NCI-H1105 (cell line): ENCODE data around the gene LLGL1.

Source experiments
- DNase-seq: peaks from one replicate; lab custom pipeline; 2025; lab: John Stamatoyannopoulos, UW

LLGL1 gene

DNA sequence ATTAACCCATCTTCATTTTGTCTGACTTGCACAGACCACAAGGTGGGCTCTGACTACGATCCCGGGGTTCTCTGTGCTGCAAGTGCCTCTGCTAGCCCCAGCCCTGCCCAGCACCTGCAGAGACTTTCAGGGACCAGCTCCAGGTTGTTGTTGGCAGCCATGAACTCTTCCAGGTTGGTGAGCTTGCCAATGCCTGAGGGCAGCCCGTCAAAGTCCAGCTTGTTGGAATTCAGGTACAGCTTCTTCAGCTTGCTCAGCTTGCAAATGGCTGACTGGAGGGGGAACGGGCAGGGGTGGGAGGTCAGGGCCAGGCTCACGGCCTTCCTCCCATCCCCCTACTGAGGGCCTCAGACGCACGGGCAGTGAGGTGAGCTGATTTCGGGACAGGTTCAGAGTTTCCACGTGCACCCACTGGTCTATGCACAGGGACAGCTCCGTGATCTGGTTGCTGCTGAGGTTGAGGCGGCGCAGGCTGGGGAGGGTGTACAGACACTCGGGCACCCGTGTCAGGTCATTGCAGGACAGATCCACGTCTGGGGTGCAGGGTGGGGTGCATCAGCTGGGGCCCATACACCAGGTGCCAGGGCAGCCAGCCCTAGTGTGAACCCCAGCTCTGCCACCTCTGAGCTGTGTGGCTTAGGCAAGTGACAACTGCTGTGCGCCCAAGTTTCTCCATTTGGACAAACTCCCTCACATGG lies 27.9 kb downstream of the LLGL1 start:
- DNase-seq, result no peak

DNA sequence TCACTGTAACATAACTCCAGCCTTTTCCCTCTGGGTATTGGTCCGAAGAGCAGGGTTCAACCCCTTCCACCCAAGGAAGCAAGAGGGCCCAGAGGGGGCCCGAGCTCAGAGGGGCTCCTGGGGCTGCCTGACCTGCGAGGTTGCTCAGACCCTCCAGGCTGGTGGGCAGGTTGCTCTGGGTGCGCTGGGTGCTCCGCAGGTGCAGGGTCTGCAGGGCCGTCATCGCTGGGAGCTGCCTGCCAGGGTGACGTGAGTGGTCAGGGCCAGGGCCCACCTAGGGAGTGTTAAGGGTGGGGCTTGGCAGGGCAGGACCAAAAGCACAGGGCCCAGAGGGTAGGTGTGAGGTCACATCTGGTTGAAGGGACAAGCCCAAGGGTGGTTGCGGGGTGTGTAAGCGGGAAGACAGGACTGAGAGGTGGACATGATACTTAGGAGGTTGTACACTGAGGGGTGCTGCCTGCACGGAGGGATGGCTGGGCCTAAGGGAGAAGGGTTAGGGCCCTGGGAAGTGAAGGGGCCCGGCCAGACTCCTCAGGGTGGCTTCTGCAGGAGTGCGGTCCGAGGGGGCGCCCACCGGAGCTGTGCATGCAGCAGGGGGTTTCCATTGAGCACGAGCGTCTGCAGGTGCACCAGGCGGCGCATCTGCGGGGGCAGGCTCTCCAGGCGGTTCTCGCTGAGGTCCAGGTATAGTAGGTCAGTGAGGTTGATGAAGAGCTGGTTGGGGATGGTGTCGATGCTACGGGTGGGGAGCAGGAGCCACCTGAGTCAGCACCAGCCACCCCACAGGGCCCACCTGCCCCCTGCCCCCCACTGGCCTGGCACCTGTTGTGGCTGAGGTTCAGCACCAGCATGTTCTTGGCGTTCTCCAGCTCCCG lies 28.7 kb downstream of the LLGL1 start:
- DNase-seq, result no peak

DNA sequence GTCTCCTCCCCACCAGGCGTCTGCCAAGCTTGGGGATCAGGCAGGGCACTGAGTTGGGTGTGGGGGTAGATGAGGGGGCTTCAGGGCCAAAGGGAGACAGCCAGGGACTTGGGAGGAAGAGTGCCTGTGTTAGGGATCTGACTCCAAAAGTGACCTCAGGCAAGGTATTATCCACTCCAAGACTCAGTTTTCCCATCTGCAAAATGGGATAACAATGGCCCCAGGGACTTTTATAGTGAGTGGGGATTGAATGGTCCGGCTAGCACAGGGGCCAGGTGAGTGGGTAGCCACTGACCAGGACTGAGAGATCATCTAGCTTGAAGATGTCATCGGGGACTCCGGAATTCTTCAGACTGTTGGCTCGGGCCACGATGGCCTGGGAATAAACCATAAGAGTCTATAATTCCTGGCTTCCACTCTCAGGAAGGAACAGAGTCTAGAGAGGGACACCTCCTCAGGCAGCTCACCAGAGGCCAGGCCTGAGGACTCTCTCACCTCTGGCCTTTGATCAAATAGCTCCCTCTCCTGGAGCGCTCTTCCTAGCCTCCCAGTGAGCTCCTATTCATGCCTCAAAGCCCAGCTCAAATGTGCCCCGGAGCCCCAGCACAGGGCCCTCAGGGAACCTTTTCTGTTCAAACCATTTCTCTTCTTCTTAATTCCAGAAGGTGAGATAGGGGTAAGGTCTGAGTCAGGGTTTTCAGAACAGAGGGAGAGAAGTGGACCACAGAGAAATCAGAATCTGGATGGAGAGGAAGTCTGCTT lies 29.6 kb downstream of the LLGL1 start:
- no peak for DNase-seq

DNA sequence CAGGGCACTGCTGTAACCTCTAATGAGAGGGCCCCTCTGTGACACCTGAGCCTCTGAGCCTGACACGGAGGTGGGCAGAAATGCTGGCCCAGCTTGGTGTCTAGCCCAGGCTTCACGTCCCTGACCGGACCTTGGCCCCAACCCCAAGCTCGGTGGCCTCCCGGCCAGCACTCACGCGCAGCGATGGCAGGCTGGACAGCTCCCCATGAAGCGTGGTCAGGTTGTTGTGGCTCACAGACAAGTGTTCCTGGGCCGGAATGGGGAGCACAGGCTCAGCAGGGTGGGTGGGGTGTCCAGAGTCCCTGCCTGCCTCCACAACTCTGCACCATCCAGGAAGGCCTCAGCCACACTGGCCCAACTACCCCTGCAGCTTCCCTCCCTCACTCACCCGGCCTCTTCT lies 30.9 kb downstream of the LLGL1 start:
- no peak for DNase-seq

DNA sequence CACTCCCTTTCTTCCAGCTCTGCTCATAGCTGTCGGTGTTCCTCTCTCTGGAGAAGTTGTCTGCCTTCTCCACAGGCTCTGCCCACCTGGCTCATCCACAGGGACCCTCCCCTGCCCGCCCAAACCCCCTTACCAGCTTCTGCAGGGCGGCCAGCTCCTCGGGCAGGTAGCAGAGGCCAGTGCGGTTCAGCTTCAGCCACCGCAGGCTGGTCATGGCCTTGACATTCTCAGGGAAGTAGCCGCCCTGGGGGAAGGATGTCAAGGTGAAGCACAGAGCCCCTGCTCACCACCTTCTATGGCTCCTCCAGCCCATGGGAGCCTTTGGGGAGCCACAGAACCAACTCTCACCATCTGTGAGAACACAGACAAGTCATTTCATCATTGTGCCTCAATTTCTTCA lies 31.3 kb downstream of the LLGL1 start:
- DNase-seq, result no peak

DNA sequence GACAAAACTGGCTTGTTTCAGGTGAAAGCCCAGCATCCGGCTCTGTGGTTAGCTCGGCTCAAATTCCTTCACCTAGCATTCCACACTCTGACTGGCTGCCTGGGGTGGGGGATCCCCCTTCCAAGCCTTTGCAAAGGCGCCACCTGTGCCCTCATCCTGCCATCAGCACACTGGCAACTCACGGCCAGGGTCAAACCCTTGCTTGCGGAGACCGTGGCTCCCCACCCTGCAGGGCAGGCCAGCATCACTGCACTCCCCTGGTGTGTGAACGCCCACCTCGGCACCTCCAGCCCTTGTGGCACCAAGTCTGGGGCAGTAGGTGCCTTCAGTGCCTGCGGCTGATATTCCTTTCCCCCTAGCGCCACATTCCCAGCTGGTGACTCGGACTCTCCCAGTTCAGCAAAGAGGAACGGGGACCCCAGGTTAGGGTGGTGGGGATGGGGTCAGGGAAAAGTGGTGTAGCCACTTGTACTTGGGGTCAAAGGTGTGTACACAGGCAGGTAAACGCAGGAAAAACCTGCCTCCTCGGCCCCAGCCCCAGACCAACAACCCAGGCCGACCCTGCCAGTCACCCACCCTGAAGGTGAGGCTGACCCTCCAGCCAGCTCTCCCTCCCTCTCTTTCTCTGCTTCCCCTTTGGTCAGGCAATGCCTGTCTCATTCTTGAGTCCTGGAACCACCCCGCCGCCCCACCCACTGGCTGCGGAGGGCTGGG lies 32.0 kb downstream of the LLGL1 start:
- no peak for DNase-seq

DNA sequence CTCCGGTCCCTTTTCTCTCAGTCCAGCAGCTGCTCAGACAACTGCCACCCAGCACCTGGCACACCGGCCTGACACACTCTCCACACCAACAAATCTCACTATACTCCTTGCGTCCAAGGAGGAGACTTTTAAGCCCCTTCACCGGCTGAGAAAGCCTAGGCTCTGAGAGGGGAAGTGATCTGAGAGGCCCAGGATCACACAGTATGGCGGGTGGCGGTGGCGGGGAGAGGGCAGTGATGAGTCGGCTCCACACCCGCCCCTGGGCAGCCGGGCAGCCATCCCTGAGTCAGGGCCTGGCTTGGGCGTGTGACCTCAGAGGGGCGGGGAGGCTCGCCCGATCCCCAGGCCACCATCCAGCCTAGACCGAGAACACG lies 32.5 kb downstream of the LLGL1 start:
- DNase-seq, result peak; percentile 40

DNA sequence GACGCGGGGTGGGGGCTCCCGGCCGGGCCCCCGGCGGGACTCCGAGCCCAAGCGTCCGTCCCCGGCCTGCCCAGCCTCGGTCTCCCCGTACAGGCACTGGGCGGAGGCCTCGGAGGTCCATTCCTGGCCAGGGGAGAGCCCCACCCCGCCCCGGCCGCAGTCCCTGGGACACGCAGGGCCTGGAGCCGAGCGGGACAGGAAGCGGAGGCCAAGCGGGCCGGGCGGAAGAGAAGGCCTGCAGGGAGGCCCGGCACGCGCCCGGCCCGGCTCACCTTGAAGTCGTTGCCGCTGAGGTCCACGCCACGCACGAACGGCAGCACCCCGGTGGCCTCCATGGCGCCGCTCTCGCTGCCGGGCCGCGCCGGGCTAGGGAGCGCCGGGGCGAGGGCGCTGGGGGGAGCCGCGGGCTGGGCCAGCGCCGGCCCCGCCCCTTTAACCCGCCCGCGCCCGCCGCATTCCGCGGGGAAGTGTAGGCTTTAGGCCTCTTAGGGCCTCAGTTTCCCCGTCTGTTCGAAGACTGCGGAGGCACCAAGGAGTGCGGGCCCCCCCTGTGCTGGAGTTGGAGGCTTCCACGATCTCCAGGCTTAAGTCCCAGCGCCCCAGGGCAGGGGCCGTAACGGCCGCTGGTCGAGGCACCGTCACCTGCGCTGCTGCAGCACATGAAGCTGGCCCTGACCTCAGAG lies 33.1 kb downstream of the LLGL1 start, which contains the start of gene FLII:
Gene FLII, minus strand, starts transcription at position 383 of the 683 bp plus-strand sequence. Its CDS starts 48 bp downstream, at position 335.
- DNase-seq, result peak; percentile 35

DNA sequence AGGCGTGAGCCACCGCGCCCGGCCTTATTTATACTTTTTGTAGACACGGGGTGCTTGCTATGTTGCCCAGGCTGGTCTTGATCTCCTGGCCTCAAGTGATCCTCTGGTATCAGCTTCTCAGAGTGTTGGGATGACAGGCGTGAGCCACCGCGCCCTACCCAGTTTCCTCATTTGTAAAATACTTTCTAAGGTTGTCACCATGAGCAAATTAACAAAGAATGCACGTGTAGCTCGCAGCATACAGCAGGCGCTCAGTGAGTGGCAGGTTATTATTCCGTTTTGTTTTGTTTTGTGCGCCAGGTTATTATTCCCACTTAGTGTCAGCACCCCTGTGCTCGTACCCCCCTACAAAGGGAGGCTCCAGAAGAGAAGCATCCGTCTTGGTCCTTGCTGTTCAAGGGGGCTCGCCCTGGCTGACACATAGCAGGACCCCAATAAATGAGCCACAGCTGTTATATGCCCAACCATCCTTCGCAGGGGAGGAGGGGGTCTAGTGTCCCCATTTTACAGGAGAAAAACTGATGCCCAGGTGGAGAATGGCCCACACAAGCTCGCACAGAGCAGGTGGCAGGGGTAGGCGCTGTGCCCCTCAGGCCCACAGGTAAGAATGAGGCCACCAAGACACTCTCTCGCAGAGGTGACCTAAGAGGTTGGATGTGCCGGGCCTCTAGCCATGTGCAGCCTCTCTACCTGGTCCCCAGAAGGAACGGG lies 34.3 kb downstream of the LLGL1 start:
- DNase-seq, result no peak

DNA sequence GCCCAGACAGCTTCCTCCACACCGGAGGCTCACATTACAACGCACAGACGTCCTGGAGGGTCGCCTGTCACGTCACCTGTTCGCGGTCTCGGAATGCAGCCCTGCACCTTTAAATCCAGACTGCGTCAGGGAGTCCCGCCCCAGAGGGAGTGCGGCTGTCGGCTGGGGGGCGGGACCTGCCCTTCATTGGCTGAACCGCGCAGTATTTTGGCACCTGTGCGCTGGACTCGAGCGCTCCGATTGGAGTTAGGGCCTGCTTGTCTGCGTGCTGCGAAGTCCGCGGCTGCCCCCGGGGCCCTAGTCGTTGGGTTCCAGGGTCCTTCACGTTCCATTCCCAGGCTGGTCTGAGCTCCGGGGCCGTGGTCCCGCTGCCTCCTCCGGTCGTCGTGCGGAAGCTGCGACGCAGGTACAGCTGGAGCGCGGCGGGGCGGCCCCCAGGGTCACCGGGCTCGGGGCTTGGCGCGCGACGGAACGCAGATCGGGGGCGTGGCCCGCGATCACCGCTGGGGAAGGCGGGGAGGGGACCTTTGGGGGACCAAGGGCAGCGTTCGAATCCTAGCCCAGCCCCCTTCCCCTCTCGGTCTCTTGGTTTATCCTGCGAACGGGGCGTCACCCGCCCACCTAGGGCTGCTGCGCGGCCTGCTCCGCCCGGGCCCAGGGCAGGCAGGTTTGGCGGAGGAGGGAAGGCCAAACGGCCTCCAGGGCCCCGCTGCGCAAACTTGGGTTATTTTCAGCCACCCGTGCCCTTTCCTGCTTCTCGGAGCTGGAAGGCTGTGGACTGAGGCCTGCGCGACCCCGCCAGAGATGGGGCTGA lies 35.1 kb downstream of the LLGL1 start, which contains the start of gene MIEF2:
Gene MIEF2, plus strand, starts transcription at position 331 of the 814 bp plus-strand sequence. CDS start 2,059 bp downstream, outside the sequence.
- peak; percentile 97 for DNase-seq

DNA sequence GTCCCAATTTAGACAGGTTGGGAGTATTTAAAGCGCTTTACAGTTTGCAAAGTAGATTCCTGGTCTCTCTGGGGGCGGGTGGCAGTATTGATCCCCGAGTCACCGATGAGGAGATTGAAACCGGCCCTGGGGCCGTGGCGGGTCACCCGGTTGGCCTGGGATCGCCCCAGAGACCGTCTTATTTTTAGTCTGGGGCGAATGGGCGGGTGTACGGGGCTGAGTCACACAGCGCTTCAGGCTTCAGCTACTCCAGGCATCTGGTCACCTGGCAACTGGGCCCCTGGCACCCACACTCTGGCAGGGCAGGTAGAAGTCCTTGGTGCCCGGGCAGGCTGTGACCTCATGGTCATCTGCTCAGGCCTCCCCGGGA lies 35.7 kb downstream of the LLGL1 start:
- no peak for DNase-seq

DNA sequence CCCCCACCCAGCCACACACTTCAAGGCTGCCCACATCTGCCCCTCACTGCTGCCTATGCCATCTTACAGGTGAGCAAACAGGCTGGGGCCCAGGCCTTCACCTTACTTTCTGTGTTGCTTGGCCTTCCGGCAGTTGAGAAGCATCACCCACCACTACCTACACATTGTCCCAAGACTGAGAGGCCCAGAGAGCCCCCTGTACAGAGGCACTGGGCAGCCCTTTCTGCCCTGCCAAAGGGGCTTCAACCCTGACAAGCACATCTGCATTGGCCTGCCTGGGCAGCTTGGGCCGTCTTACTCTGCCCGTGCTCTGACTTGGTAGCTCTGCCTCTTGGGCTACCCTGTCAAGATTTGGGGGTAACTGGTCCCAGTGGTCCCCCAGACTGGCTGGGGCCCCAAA lies 36.2 kb downstream of the LLGL1 start:
- DNase-seq, result no peak

DNA sequence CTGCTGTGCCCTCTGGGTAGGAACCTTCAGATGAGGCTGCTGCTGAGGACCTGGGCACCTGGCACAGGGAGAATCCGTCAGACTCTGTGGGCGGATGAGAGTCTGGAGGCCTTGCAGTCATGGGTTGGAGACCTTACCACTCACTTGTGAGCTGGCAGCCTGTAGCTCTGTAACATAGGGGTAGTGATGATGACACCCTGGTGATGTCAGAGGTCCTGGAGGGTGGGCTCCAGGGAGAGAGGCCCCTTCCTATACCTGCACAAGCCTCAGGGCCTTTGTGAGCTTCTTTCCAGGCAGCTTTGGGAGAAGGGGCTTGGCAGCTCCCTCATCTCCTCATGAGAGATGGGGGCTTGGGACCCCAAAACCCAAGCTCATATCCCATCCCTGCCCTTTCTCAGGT lies 36.7 kb downstream of the LLGL1 start:
- no peak for DNase-seq

DNA sequence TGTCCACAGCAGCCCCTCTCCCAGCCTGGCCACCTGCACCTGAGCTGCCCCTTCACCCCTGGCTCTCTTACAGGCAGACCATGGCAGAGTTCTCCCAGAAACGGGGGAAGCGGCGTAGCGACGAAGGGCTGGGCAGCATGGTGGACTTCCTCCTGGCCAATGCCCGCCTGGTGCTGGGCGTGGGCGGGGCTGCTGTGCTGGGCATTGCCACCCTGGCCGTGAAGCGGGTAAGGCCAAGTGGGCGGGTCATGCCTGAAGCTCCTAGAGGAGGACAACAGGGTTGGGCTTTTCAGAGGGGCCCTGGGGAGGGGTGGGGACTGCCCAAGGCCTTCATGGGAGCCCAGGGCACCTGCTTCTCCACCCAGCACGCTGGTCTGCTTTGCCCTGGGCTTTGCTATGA lies 37.2 kb downstream of the LLGL1 start:
- DNase-seq, result no peak

DNA sequence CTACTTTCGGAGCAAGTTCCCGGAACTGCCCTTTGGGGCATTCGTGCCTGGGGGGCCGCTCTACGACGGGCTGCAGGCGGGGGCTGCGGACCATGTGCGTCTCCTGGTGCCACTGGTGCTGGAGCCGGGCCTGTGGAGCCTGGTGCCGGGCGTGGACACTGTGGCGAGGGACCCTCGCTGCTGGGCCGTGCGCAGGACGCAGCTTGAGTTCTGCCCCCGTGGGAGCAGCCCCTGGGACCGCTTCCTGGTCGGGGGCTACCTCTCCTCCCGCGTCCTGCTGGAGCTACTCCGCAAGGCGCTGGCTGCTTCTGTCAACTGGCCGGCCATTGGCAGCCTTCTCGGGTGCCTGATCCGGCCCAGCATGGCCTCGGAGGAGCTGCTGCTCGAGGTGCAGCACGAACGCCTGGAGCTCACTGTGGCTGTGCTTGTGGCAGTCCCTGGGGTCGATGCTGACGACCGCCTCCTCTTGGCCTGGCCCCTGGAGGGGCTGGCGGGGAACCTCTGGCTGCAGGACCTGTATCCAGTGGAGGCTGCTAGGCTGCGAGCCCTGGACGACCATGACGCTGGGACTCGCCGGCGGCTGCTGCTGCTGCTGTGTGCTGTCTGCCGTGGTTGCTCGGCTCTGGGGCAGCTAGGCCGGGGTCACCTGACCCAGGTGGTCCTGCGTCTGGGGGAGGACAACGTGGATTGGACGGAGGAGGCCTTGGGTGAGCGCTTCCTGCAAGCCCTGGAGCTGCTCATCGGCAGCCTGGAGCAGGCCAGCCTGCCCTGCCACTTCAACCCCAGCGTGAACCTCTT lies 38.6 kb downstream of the LLGL1 start:
- no peak for DNase-seq

DNA sequence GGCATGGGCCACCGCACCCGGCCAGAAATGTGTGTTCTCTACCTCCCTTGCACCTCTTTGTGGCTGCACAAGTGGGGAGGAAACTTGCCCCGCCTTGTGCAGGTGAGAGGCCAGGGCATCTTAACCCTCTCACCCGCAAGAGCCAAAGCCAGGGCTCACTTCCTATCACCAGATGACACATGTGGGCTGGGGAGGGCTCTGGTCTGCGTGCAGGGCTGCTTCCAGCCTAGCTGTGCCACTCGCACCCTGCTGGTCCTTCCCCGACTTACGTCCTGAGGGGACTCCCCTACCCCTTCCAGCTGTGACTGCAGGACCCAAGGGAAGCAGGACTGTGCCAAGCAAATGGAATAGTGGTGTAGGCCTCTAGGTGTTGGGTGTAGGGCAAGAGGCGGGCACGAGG lies 41.9 kb downstream of the LLGL1 start:
- no peak for DNase-seq

DNA sequence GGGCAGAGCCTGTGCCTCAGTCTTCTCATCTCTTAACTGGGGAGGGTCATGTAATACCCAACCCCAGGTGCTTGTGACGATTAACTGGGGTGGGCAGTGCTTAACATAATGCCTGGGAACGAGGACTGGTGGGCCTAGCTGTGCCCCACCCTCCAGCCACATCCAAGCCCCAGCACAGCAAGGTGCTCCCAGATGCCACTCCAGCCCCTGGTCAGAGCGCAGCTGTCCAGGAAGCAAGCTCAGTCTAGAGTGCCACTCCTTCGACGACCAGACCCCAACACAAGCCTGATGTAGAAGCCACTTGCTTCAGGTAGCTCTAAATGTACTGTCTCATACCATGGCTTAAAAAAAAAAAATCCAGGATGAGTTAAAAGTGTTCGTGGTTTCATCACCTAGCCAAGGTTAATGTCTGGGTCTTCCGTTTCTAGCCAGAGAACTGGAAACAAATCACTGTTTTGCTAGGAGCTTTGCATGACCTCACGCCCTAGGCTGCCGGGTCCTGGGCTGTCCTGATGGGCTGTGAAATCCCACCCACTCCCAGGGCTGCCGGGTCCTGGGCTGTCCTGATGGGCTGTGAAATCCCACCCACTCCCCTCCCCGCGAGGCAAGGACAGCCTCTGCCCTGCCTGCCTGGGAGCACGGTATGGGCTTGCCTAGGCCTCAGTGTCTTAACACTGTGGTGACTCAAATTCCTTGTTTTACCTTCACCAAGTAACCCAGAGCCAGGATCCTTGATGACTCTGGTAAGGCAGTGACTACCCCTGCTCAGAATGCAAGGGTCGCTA lies 42.7 kb downstream of the LLGL1 start:
- no peak for DNase-seq
